Measurements from ENCODE around the gene SSH2.

Gene SSH2

GRCh38 chr17:29747660-29748059 lies 182.4 kb downstream of the SSH2 start:
- H3K27ac ChIP-seq: no peak overlapping the region
- TF ChIP-seq CTCF (IDR thresholded peaks at IDR 0.05): no peak
- intact Hi-C loops (cut with DNase I; ENCODE audit: low total_unique reads): no loop called here
- peaks cover 0 to 4% (median 0%) of the 10 kb centered on the region in 4 donors for H3K4me1 ChIP-seq
- no peaks in the 10 kb centered on the region for H3K9me3 ChIP-seq
- no peak for DNase-seq
- no peaks in the 10 kb centered on the region for H3K36me3 ChIP-seq
- H3K4me3 ChIP-seq: no peak overlapping the region
- H3K27me3 ChIP-seq: no peaks in the 10 kb centered on the region

GRCh38 chr17:29746669-29747068 lies 183.4 kb downstream of the SSH2 start:
- no peak for DNase-seq
- Histone ChIP-seq H3K27ac (no peak overlapping the region), H3K36me3 (no peaks in the 10 kb centered on the region), H3K9me3 (no peaks in the 10 kb centered on the region), H3K4me1 (peaks cover 0 to 4% (median 0%) of the 10 kb centered on the region in 4 donors), H3K4me3 (no peak overlapping the region), H3K27me3 (no peaks in the 10 kb centered on the region)
- TF ChIP-seq CTCF (IDR thresholded peaks at IDR 0.05): no peak
- intact Hi-C loops (cut with DNase I; ENCODE audit: low total_unique reads): no loop called here

- peaks cover 0 to 4% (median 0%) of the 10 kb centered on the region in 4 donors for H3K4me1 ChIP-seq
- no peak for TF ChIP-seq CTCF (IDR thresholded peaks at IDR 0.05)
- H3K9me3 ChIP-seq: no peaks in the 10 kb centered on the region
- no peak overlapping the region for H3K4me3 ChIP-seq
- H3K36me3 ChIP-seq: no peaks in the 10 kb centered on the region
- H3K27ac ChIP-seq: no peak overlapping the region
- DNase-seq: no peak
- intact Hi-C loops (cut with DNase I; ENCODE audit: low total_unique reads): no loop called here
- H3K27me3 ChIP-seq: no peaks in the 10 kb centered on the region
These were observed 185.9 kb downstream of the SSH2 start for GRCh38 chr17:29744121-29744520.

- H3K27me3 ChIP-seq: no peaks in the 10 kb centered on the region
- no peak overlapping the region for H3K27ac ChIP-seq
- H3K4me3 ChIP-seq: no peak overlapping the region
- H3K36me3 ChIP-seq: no peaks in the 10 kb centered on the region
- TF ChIP-seq CTCF (IDR thresholded peaks at IDR 0.05): no peak
- intact Hi-C loops (cut with DNase I; ENCODE audit: low total_unique reads): no loop called here
- H3K9me3 ChIP-seq: no peaks in the 10 kb centered on the region
- peaks cover 0 to 4% (median 0%) of the 10 kb centered on the region in 4 donors for H3K4me1 ChIP-seq
- no peak for DNase-seq
These were observed 187.9 kb downstream of the SSH2 start for GRCh38 chr17:29742210-29742513.

GRCh38 chr17:29740017-29740416 lies 190.0 kb downstream of the SSH2 start:
- peaks cover 0 to 4% (median 0%) of the 10 kb centered on the region in 4 donors for H3K4me1 ChIP-seq
- no peak overlapping the region for H3K27ac ChIP-seq
- no peaks in the 10 kb centered on the region for H3K36me3 ChIP-seq
- H3K27me3 ChIP-seq: no peaks in the 10 kb centered on the region
- H3K4me3 ChIP-seq: no peak overlapping the region
- DNase-seq: no peak
- intact Hi-C loops (cut with DNase I; ENCODE audit: low total_unique reads): no loop called here
- TF ChIP-seq CTCF (IDR thresholded peaks at IDR 0.05): no peak
- no peaks in the 10 kb centered on the region for H3K9me3 ChIP-seq

- intact Hi-C loops (cut with DNase I; ENCODE audit: low total_unique reads): no loop called here
- Histone ChIP-seq H3K4me1 (no peaks in the 10 kb centered on the region), H3K27me3 (no peaks in the 10 kb centered on the region), H3K9me3 (no peaks in the 10 kb centered on the region), H3K4me3 (no peak overlapping the region), H3K27ac (no peak overlapping the region), H3K36me3 (no peaks in the 10 kb centered on the region)
- no peak for TF ChIP-seq CTCF (IDR thresholded peaks at IDR 0.05)
- DNase-seq: no peak
These were observed 195.4 kb downstream of the SSH2 start for GRCh38 chr17:29734640-29735039.

Data from tibial artery (tissue), 4 donors.